CD4-positive, alpha-beta memory T cell (primary cell): ENCODE data around the gene CCDC9B. TPM values are rescaled to one million over a fixed set of nuclear protein-coding genes. Genes with fewer than 3 reads are reported as not detected.

Source experiments
- CTCF ChIA-PET: fragments of 350-600 bp; sonication (Branson Sonifier 250); formaldehyde crosslinking; loops from one replicate; lab custom pipeline; 2021; ENCODE audit warnings: inconsistent platforms; ENCODE audit not compliant: partially characterized antibody; lab: Charles Lee
- POLR2A ChIA-PET: fragments of 350-600 bp; sonication (Branson Sonifier 250); formaldehyde crosslinking; loops from one replicate; lab custom pipeline; 2021; ENCODE audit not compliant: partially characterized antibody; lab: Charles Lee
- DNase-seq, 5 donors: peaks; one replicate each; pipeline versions ENCODE4 v3.0.0 to v3.0.0-alpha.2; 2020 to 2022; ENCODE audit warnings: mixed read lengths in 1 of 5
- H3K27ac ChIP-seq: one replicate; pipeline ENCODE4 v1.7.0; 2013; ENCODE audit warnings: low read depth, low read length
- H3K27me3 ChIP-seq: 2 replicates; pipeline ENCODE4 v1.7.0; 2013; ENCODE audit warnings: mild to moderate bottlenecking, low read length, moderate library complexity; ENCODE audit not compliant: insufficient read depth
- H3K36me3 ChIP-seq: 2 replicates; pipeline ENCODE4 v1.7.0; 2013; ENCODE audit warnings: mild to moderate bottlenecking, low read length, moderate library complexity; ENCODE audit not compliant: insufficient read depth
- H3K4me1 ChIP-seq: 2 replicates; pipeline ENCODE4 v1.7.0; 2013; ENCODE audit warnings: mild to moderate bottlenecking, low read length, moderate library complexity; ENCODE audit not compliant: insufficient read depth
- H3K4me3 ChIP-seq, 2 donors: one replicate each; pipeline ENCODE4 v1.7.0; 2013; ENCODE audit warnings: low read length in 2 of 2, mild to moderate bottlenecking in 1 of 2
- H3K9me3 ChIP-seq, 2 donors: one replicate each; pipeline ENCODE4 v1.7.0; 2013; ENCODE audit warnings: low read length in 2 of 2, control low read depth in 1 of 2; ENCODE audit not compliant: control insufficient read depth in 1 of 2
- H3K27ac Mint-ChIP-seq, 7 donors: one replicate each; pipeline ENCODE4 v1.8.0; 2020 to 2021; ENCODE audit warnings: mixed read lengths in 7 of 7, mild to moderate bottlenecking in 6 of 7, inconsistent platforms in 3 of 7, moderate library complexity in 3 of 7
- H3K27me3 Mint-ChIP-seq, 2 donors: one replicate each; pipeline ENCODE4 v1.8.0; 2020 to 2021; ENCODE audit warnings: mixed read lengths in 2 of 2
- H3K36me3 Mint-ChIP-seq, 2 donors: one replicate each; pipeline ENCODE4 v1.8.0; 2020 to 2021; ENCODE audit warnings: mixed read lengths in 2 of 2, inconsistent platforms in 1 of 2, mild to moderate bottlenecking in 1 of 2
- H3K4me1 Mint-ChIP-seq, 4 donors: one replicate each; pipeline ENCODE4 v1.8.0; 2020 to 2021; ENCODE audit warnings: mixed read lengths in 4 of 4, mild to moderate bottlenecking in 1 of 4
- H3K4me3 Mint-ChIP-seq, 8 donors: one replicate each; pipeline ENCODE4 v1.8.0; 2020 to 2021; ENCODE audit warnings: mixed read lengths in 8 of 8, mild to moderate bottlenecking in 7 of 8, moderate library complexity in 6 of 8, inconsistent platforms in 3 of 8
- H3K9me3 Mint-ChIP-seq, 8 donors: one replicate each; pipeline ENCODE4 v1.8.0; 2020 to 2021; ENCODE audit warnings: mixed read lengths in 8 of 8, mild to moderate bottlenecking in 5 of 8, inconsistent platforms in 3 of 8, moderate library complexity in 1 of 8
- intact Hi-C: fragments of 100-400 bp; cut with micrococcal nuclease; formaldehyde crosslinking; loops from one replicate; pipeline ENCODE4 v1.15.1; 2023
- polyA plus RNA-seq, 2 donors: library from polyadenylated mRNA; unstranded; fragments of 300-500 nt; fragmentation: Illumina TruSeq; gene quantifications; one replicate each; pipeline ENCODE4 v1.2.3, GENCODE V29; 2021
- total RNA-seq, 2 experiments: library from RNA; stranded (reverse); gene quantifications; one replicate each; pipeline ENCODE4 v1.2.3, GENCODE V29; 2021

The CCDC9B gene
- total RNA-seq (1 to 10 TPM; 2.6 to 5.1 TPM), polyA plus RNA-seq (under 1 TPM in 1 of 2 donors, not detected in 1; 0.53 TPM)

DNA sequence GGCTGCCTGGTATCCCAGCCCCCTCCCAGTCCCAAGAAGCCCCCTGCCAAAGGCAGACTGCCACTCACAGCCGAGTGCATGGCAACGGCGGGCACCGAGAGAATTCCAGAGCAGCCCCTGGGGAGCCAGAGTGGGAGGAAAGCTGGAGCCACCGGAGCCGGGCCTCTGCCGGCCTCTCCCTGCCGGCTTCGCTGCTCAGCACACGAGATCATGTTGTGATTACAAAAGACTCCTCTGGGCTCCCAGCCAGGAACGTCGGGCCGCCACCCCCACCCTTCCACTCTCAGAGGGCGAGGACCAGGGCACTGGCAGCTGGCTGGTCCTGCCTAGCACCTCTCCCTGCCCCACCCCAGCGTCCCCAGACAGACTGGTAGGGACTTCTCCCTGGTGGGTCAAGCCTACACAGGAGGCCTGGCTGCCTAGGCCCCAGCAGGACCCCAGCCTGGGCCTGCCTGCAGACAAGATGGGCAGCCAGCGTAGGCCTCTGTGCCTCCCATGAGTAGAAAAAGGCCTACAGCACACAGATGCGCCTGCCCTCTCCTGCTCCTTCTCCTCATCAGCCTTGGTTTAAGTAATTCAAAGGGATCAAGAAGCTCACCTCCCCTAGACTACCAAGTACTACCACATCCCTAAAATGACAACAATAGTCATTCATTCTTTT is at the start of gene CCDC9B:
TSS of gene CCDC9B (minus strand) at position 200 of the 661 bp plus-strand sequence. CDS start at position 80, 120 bp downstream.
- Histone ChIP-seq H3K4me1 (peaks cover 14% of the 10 kb centered on the region), H3K36me3 (no peaks in the 10 kb centered on the region), H3K27ac (no peak within 1 kb of the TSS), H3K27me3 (no peaks in the 10 kb centered on the region), H3K4me3 (no peak within 1 kb of the TSS), H3K9me3 (no peaks in the 10 kb centered on the region)
- intact Hi-C loops = no loop called here
- no peaks in the 10 kb centered on the region for H3K9me3 Mint-ChIP-seq
- CTCF ChIA-PET = interaction anchor here (1.2 to 21.4 kb wide), 11 partner anchors 8 to 80 kb away, joined by 3 to 634 read pairs (median 11); partner anchors contain the start of genes ANKRD63, DISP2, INAFM2 and PLCB2
- H3K27me3 Mint-ChIP-seq = peaks cover 0 to 2% of the 10 kb centered on the region in 2 donors
- H3K4me1 Mint-ChIP-seq = peaks cover 4 to 7% (median 5%) of the 10 kb centered on the region in 4 donors
- DNase-seq = no peak
- no peak within 1 kb of the TSS for H3K27ac Mint-ChIP-seq
- no peaks in the 10 kb centered on the region for H3K36me3 Mint-ChIP-seq
- POLR2A ChIA-PET = interaction anchor here (1.3 kb wide), 1 partner anchor 34 kb away, joined by 3 read pairs; no protein-coding TSS in a partner anchor
- H3K4me3 Mint-ChIP-seq = no peak within 1 kb of the TSS

DNA sequence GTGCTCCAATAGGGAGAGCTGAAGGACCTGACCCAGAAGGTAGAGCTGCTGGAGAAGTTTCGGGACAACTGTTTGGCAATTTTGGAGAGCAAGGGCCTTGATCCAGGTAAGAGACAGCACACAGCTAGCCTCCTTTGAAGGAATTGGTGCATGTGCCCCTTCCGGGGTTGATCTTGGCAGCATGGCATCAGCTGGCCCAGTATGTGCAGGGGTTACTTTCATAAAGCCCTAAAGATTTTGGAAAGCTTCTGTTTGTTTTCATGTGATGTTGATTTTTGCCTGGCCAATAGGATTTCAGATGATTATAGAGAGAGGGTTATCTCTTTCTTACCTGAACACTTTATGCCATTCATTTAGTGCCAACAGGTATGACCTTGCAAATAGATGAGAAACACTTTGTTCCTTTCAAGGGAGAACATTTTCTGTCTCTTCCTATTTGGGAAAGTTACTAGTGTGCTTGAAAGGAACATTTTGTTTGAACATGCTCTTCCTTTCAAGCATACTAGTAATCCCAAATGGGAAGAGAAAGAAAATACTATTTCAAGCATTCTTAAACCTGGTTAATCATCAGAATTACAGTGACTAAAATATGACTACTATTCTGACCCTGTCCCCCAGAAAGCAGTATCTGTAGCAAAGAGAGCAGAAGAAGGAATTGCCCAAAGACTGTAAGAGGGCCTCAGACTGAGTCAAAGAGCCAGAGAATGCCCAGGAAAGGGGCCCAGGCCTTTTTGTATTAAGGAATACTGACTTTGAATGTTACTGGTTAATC is 49.3 kb upstream of the CCDC9B start:
- Histone ChIP-seq H3K27ac (no peak overlapping the region), H3K4me1 (no peaks in the 10 kb centered on the region), H3K9me3 (no peaks in the 10 kb centered on the region), H3K27me3 (no peaks in the 10 kb centered on the region), H3K36me3 (peaks cover 17% of the 10 kb centered on the region), H3K4me3 (no peak overlapping the region)
- Mint-ChIP-seq H3K4me3 (no peak overlapping the region), H3K4me1 (no peaks in the 10 kb centered on the region), H3K27ac (peak overlapping the region in 4 of 7 donors; percentile 32 to 63 (median 50)), H3K36me3 (peaks cover 44 to 47% of the 10 kb centered on the region in 2 donors), H3K9me3 (no peaks in the 10 kb centered on the region), H3K27me3 (no peaks in the 10 kb centered on the region)
- DNase-seq = no peak
- ChIA-PET POLR2A (interaction anchor here (0.8 to 1.1 kb wide), 2 partner anchors 8 to 27 kb away, joined by 3 read pairs; no protein-coding TSS in a partner anchor), CTCF (interaction anchor here (0.8 to 2.6 kb wide), 2 partner anchors 8 to 20 kb away, joined by 3 to 12 read pairs; no protein-coding TSS in a partner anchor)
- intact Hi-C loops = no loop called here

DNA sequence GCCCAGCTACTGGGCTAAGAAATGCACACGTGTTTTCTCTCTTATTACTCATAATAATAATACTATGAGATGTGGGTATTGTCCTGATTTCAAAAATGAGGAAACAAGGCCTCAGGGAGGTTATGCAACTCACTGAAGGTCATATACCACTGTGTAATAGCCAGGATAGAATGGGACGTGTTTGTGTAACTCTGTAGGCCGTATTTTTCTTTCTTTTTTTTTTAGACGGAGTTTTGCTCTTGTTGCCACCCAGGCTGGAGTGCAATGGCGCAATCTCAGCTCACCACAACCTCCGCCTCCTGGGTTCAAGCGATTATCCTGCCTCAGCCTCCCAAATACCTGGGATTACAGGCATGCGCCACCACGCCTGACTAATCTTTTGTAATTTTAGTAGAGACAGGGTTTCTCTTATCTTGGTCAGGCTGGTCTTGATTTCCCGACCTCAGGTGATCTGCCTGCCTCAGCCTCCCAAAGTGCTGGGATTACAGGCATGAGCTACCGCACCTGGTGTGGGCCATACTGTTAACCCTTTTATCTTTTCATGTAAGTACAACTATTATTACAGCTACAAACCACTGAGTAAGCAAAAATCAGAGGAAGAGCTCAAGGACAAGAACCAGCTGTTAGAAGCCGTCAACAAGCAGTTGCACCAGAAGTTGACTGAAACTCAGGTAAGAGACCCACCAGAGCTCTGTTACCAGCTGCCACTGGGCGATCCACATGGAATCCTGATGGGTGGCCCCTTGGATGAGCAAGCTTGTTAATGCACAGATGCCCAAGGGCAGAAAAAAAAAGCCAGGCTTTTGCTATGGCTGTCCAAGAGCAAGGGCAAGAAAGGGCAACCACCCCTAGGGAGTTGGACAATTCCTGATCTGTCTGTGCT is 48.4 kb upstream of the CCDC9B start:
- no peak for DNase-seq
- peaks cover 0 to 5% (median 1%) of the 10 kb centered on the region in 4 donors for H3K4me1 Mint-ChIP-seq
- peaks cover 17% of the 10 kb centered on the region for H3K36me3 ChIP-seq
- H3K27ac Mint-ChIP-seq = peak overlapping the region in 3 of 7 donors; percentile 32 to 51 (median 50)
- no peaks in the 10 kb centered on the region for H3K4me1 ChIP-seq
- H3K27ac ChIP-seq = no peak overlapping the region
- peaks cover 44 to 48% of the 10 kb centered on the region in 2 donors for H3K36me3 Mint-ChIP-seq
- H3K4me3 ChIP-seq = no peak overlapping the region
- no peaks in the 10 kb centered on the region for H3K9me3 Mint-ChIP-seq
- POLR2A ChIA-PET = interaction anchor here (0.8 to 1.1 kb wide), 2 partner anchors 9 to 28 kb away, joined by 3 read pairs; no protein-coding TSS in a partner anchor
- no peaks in the 10 kb centered on the region for H3K9me3 ChIP-seq
- no peaks in the 10 kb centered on the region for H3K27me3 Mint-ChIP-seq
- intact Hi-C loops = no loop called here
- CTCF ChIA-PET = interaction anchor here (0.8 to 2.6 kb wide), 2 partner anchors 9 to 19 kb away, joined by 3 to 12 read pairs; no protein-coding TSS in a partner anchor
- H3K4me3 Mint-ChIP-seq = no peak overlapping the region
- H3K27me3 ChIP-seq = no peaks in the 10 kb centered on the region

DNA sequence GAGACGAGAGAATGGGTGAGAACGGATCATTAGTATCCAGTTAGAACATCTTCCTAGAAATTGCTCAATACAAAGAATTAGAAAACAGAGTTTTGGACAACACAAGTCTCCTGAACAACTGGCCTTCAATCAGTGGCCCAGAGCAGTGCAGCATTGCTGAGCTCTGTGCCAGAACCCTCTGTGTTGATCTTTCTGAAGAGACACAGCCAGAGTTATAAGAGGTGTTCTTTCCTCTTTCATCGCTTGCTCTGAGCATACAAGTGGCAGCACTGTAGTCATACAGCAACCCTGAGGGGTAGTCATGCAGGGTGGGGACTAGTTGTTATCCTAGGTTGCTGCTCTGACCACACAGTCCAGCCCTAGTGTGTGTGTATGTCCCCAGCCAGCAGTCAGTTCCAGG is 45.7 kb upstream of the CCDC9B start:
- ChIA-PET POLR2A (no interaction called here), CTCF (interaction anchor here (0.9 to 1.7 kb wide), 4 partner anchors 19 to 121 kb away, joined by 3 to 4 read pairs (median 4); no protein-coding TSS in a partner anchor)
- Histone ChIP-seq H3K4me3 (no peak overlapping the region), H3K4me1 (peaks cover 11% of the 10 kb centered on the region), H3K27me3 (no peaks in the 10 kb centered on the region), H3K9me3 (no peaks in the 10 kb centered on the region), H3K27ac (no peak overlapping the region), H3K36me3 (peaks cover 17% of the 10 kb centered on the region)
- no peak for DNase-seq
- Mint-ChIP-seq H3K36me3 (peaks cover 27 to 33% of the 10 kb centered on the region in 2 donors), H3K9me3 (no peaks in the 10 kb centered on the region), H3K4me3 (no peak overlapping the region), H3K27me3 (no peaks in the 10 kb centered on the region), H3K27ac (no peak overlapping the region), H3K4me1 (peaks cover 10 to 20% (median 15%) of the 10 kb centered on the region in 4 donors)
- intact Hi-C loops = no loop called here

DNA sequence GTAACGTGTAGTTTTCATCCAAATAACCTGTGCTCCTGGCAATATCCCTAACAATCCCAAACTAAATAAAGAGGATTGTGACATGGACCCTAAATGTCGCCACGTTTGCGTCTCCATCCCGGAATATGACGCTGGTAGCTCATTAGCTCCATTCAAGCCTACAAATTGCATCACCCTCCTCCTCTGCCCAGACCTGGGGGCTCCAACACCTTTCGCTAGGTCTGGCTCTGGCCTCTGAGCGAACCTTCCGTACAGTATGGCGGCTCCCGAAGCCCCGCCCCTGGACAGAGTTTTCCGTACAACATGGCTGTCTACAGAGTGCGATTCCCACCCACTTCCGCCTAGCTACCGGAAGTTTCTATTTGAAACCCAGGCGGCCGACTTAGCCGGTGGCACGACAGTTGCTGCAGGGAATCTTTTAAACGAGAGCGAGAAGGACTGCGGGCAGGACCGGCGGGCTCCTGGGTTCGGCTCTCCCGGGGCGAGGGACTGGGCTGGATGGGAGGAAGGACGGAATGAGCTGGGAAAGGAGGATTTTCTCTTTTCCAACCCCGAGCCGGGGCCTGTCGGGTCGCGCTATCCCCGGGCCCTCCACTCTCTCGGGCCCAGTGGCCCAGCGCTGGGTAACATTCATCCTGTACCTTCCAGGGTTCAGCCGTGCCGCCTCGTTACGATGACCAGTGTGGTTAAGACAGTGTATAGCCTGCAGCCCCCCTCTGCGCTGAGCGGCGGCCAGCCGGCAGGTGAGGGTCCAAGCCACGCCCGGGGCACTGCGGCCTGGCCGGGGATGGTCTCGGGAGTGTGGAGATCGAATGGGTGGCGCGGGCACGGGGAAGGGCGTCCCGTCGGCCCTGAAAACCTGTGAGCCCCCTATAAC is 42.1 kb upstream of the CCDC9B start, which contains the start of gene KNSTRN:
TSS of gene KNSTRN (plus strand) at position 142 of the 877 bp plus-strand sequence. CDS start at position 257, 115 bp downstream.
- intact Hi-C loops = loop anchor here (1.0 to 5.0 kb wide), 4 partner anchors 22 to 1931 kb away; partner anchors contain the start of genes DISP2, FAM98B, INAFM2 and IVD
- Mint-ChIP-seq H3K4me1 (peaks cover 10 to 20% (median 16%) of the 10 kb centered on the region in 4 donors), H3K4me3 (peak within 1 kb of the TSS; percentile 92 to 99 (median 96)), H3K27ac (peak within 1 kb of the TSS; percentile 71 to 93 (median 88)), H3K36me3 (peaks cover 10 to 15% of the 10 kb centered on the region in 2 donors), H3K27me3 (peaks cover 0 to 2% of the 10 kb centered on the region in 2 donors), H3K9me3 (no peaks in the 10 kb centered on the region)
- H3K9me3 ChIP-seq = no peaks in the 10 kb centered on the region
- CTCF ChIA-PET = interaction anchor here (1.0 to 5.8 kb wide), 7 partner anchors 13 to 104 kb away, joined by 3 to 48 read pairs (median 3); no protein-coding TSS in a partner anchor
- peak within 1 kb of the TSS; percentile 67 to 88 for H3K4me3 ChIP-seq
- DNase-seq = peak; percentile 90 to 95 (median 91)
- H3K36me3 ChIP-seq = peaks cover 13% of the 10 kb centered on the region
- H3K4me1 ChIP-seq = peaks cover 11% of the 10 kb centered on the region
- no peaks in the 10 kb centered on the region for H3K27me3 ChIP-seq
- H3K27ac ChIP-seq = peak within 1 kb of the TSS; percentile 69
- POLR2A ChIA-PET = interaction anchor here (0.8 to 3.0 kb wide), 7 partner anchors 11 to 187 kb away, joined by 3 to 25 read pairs (median 3); partner anchors contain the start of genes IVD, PLCB2 and RPUSD2
